Muscle layer of duodenum (tissue), 2 donors: Measurements from ENCODE around the gene NKX1-2.
"Not testable (repeated sequence)": the region's sequence is repeated elsewhere in the genome, so short reads cannot be mapped to it uniquely, and the experiment has no call there.

Experiments
- H3K27ac ChIP-seq: one replicate; pipeline ENCODE4 v1.7.0; 2013; ENCODE audit warnings: mild to moderate bottlenecking, low read length
- H3K27me3 ChIP-seq: one replicate; pipeline ENCODE4 v1.7.0; 2013; ENCODE audit warnings: low read depth, mild to moderate bottlenecking, control low read depth, low read length
- H3K36me3 ChIP-seq, 2 donors: one replicate each; pipeline ENCODE4 v1.7.0; 2013; ENCODE audit warnings: low read length in 2 of 2, control low read depth in 1 of 2, mild to moderate bottlenecking in 1 of 2; ENCODE audit not compliant: insufficient read depth in 2 of 2, control insufficient read depth in 1 of 2
- H3K4me1 ChIP-seq, 2 donors: one replicate each; pipeline ENCODE4 v1.7.0; 2013; ENCODE audit warnings: low read length in 2 of 2, mild to moderate bottlenecking in 2 of 2, control low read depth in 1 of 2, moderate library complexity in 1 of 2; ENCODE audit not compliant: insufficient read depth in 2 of 2, control insufficient read depth in 1 of 2
- H3K4me3 ChIP-seq, 2 donors: one replicate each; pipeline ENCODE4 v1.7.0; 2013; ENCODE audit warnings: low read length in 2 of 2, low read depth in 1 of 2, mild to moderate bottlenecking in 1 of 2
- H3K9me3 ChIP-seq, 2 donors: one replicate each; pipeline ENCODE4 v1.7.0; 2013; ENCODE audit warnings: low read length in 2 of 2, control low read depth in 1 of 2, mild to moderate bottlenecking in 1 of 2; ENCODE audit not compliant: control insufficient read depth in 1 of 2
- donor health status: healthy.

Gene NKX1-2

DNA sequence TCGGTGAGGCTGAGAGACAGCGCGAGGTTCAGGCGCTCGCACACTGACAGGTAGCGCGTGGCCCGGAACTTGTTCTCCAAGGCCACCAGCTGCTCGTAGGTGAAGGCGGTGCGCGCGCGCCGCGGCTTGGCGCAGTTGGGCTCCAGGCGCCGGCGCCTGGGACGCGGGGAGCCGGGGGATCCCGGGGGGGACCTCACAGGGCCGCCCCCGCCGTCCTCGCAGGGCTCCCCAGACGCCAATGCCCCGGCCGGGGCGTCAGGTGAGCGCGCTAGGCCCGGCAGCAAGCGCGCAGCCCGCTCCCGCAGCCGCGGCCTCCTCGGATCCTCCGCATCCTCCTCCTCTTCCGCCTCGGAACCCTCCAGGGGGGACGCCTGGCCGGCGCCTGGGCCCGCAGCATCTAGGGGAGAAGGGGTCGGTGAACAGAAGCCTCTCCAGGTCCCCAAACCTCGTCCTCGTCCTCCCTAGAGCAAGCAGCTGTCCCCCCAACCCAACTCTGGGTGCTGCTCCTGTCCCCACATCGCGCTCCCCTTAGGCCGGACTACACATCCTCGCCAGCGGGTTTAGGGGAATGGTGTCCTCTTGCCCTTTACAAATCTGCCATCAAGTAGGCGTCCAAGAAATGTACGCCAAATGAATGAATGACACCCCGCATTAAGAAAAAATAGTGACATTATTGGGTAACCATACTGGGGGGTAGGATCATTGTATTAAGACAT is 1.9 kb downstream of the NKX1-2 start:
- Histone ChIP-seq H3K27me3 (peaks cover 38% of the 10 kb centered on the region), H3K9me3 (no peaks in the 10 kb centered on the region), H3K36me3 (no peaks in the 10 kb centered on the region), H3K4me3 (peak overlapping the region in 1 of 2 donors; percentile 37), H3K4me1 (peaks cover 0 to 36% of the 10 kb centered on the region in 2 donors), H3K27ac (no peak overlapping the region)

DNA sequence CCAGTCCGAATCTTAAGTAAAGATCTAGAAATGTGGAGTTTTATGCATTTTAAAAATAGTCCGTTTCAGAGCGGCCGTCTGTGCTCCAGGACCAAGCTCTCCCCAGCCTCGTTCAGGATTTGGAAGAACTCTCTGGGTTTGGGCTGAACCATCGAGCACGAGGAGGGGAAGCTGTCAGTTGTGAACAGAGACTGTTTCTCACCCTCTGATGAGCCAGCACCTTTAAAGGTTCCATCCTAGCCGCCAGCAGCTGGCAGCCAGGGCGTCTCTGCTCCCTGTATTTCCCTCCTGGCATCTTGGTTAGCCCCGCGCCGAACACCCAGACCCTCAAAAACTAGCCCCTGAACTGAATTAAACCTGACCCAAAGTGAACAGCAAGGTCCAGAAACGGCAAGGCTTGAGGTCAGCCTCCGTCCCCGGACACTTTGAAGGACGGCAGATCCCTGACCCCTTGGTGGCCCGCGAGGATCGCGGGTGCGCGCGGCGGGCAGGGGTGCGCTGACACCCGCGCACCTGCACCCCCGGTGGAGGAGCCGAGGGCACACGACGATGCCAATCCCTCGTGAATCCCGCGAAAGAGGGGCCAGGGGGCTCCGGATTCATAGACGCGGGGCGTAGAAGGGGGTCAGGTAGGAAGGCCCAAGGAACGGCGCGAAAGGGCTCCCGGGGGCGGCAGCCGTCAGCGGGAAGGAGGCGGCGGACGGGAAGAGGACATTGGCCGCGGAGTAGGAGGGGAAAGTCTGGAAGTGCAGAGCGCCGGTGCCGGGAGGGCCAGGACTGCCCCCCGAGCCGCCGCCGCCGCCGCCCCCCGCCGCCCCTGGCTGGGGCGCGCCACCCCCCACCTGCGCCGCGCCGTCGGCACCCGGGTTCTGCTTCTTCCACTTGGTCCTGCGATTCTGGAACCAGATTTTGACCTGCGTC is 2.7 kb downstream of the NKX1-2 start:
- Histone ChIP-seq H3K4me3 (peak overlapping the region in 1 of 2 donors; percentile 37), H3K9me3 (no peaks in the 10 kb centered on the region), H3K36me3 (no peaks in the 10 kb centered on the region), H3K27ac (no peak overlapping the region), H3K4me1 (peaks cover 0 to 36% of the 10 kb centered on the region in 2 donors), H3K27me3 (peaks cover 38% of the 10 kb centered on the region)

DNA sequence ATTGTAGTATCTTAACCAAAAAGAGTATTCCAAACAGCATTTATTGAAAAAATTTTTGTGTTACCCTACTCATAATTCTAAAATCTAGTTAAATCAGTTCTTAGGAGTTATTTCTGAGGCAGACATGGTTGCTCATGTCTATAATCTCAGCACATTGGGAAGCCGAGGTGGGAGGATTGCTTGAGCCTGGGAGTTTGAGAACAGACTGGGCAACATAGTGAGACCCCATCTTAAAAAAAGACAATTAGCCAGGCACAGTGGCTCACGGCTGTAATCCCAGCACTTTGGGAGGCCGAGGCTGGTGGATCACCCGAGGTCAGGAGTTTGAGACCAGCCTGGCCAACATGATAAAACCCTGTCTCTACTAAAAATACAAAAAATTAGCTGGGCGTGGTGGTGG is 8.1 kb downstream of the NKX1-2 start:
- H3K36me3 ChIP-seq, H3K4me3 ChIP-seq, H3K9me3 ChIP-seq, H3K27ac ChIP-seq, H3K4me1 ChIP-seq: not testable (repeated sequence)
- H3K27me3 ChIP-seq, result peaks cover 11% of the 10 kb centered on the region

DNA sequence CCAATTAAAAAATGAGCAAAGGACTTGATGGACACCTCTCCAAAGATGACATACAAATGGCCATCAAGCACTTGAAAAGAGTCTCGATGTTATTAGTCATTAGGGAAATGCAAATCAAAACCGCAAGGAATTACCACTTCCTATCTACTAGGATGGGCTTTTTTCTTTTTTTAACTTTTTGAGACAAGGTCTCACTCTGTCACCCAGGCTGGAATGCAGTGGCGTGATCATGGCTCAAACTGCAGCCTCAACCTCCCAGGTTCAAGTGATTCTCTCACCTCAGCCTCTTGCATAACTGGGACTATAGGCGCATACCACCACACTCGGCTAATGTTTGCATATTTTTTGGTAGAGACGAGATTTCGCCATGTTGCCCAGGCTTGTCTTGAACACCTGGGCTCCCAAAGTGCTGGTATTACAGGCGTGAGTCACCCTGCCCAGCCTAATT is 13.6 kb downstream of the NKX1-2 start:
- Histone ChIP-seq H3K4me1 (no peaks in the 10 kb centered on the region), H3K9me3 (no peaks in the 10 kb centered on the region), H3K27ac (no peak overlapping the region), H3K4me3 (no peak overlapping the region), H3K27me3 (no peaks in the 10 kb centered on the region), H3K36me3 (no peaks in the 10 kb centered on the region)

DNA sequence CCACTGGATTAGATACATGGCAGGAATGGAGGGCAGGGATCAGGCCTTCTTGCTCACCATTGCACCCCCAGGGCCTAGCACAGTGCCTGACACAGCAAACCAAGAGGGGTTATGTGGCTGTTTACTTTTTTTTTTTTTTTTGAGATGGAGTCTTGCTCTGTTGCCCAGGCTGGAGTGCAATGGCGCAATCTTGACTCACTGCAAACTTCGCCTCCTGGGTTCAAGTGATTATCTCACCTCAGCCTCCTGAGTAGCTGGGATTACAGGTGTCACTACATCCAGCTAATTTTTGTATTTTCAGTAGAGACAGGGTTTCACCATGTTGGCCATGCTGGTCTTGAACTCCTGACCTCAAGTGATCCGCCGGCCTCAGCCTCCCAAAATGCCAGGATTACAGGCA is 14.2 kb downstream of the NKX1-2 start:
- H3K4me3 ChIP-seq, H3K9me3 ChIP-seq, H3K36me3 ChIP-seq, H3K4me1 ChIP-seq, H3K27ac ChIP-seq, H3K27me3 ChIP-seq: not testable (repeated sequence)

DNA sequence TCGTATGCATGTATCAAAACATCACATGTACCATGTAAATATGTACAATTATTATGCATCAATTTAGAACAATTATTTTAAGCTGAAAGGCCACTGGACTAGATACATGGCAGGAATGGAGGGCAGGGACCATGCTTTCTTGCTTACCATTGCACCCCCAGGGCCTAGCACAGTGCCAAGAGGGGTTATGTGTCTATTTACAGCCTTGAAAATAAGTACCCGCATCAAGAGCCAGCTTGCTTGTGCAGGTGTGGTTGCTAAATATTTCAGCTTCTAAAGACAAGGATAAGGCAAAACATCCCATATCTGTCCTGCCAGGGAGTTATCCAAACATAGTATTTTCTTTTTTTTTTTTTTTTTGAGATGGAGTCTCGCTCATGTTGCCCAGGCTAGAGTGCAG is 16.4 kb downstream of the NKX1-2 start:
- no peak overlapping the region for H3K27ac ChIP-seq
- no peaks in the 10 kb centered on the region for H3K36me3 ChIP-seq
- no peak overlapping the region for H3K4me3 ChIP-seq
- no peaks in the 10 kb centered on the region for H3K4me1 ChIP-seq
- H3K9me3 ChIP-seq, result no peaks in the 10 kb centered on the region
- no peaks in the 10 kb centered on the region for H3K27me3 ChIP-seq

DNA sequence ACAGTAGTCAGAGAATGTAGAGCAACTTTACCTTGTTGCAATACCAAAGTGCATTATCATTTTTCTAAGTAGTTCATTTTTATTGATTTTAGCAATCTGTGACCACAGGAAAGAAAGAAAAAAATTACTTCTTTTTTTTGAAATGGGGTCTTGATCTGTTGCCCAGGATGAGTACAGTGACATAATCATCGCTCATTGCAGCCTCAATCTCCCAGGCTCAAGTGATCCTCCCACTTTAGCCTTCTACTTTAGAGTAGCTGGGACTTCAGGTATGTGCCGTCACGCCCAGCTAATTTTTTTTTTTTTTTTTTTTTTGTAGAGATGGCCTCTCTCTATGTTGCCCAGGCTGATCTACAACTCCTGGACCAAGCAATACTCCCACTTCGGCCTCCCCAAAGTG is 19.8 kb downstream of the NKX1-2 start:
- no peak overlapping the region for H3K4me3 ChIP-seq
- no peaks in the 10 kb centered on the region for H3K9me3 ChIP-seq
- H3K4me1 ChIP-seq, result no peaks in the 10 kb centered on the region
- H3K27me3 ChIP-seq, result no peaks in the 10 kb centered on the region
- no peaks in the 10 kb centered on the region for H3K36me3 ChIP-seq
- H3K27ac ChIP-seq, result no peak overlapping the region

DNA sequence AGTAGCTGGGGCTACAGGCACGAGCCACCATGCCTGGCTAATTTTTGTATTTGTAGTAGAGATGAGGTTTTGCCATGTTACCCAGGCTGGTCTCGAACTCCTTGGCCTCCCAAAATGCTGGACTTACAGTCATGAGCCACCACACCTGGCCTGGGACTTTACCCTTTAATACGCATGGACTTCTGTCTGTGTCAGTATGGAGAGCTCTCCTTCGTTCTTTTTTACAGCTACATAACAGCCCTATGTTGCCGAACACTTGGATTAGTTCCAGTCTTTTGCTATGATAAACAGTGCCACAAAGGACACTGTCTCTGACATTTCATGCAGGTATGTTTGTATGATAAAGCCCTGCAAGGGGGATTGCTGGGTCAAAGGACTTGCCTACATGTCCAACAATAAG is 20.3 kb downstream of the NKX1-2 start:
- Histone ChIP-seq H3K4me3 (no peak overlapping the region), H3K4me1 (no peaks in the 10 kb centered on the region), H3K9me3 (no peaks in the 10 kb centered on the region), H3K27ac (no peak overlapping the region), H3K36me3 (no peaks in the 10 kb centered on the region), H3K27me3 (no peaks in the 10 kb centered on the region)

DNA sequence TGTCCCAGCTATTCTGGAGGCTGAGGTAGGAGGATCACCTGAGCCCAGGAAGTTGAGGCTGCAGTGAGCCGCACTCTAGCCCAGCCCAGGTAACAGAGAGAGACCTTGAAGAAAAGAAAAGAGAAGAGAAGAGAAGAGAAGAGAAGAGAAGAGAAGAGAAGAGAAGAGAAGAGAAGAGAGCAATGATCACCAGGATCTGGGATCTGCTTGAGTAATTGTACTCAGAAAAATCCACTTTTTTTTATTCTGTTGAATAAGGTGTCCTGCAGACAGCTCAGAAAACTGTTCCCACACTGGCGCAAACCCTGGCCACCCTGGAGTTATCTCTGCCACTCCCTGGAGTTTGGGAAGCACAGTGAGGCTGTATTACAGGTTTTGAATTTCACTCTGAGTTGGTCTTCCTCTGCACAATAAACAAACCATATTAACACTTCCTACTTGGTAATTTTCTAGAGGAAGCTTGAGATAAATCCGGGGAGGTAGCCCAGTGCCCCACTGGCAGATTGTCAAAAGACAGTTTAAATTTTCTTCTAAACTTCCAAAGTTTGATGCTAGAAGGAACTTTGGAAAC is 21.5 kb downstream of the NKX1-2 start:
- Histone ChIP-seq H3K27me3 (no peaks in the 10 kb centered on the region), H3K4me3 (no peak overlapping the region), H3K9me3 (no peaks in the 10 kb centered on the region), H3K27ac (no peak overlapping the region), H3K36me3 (no peaks in the 10 kb centered on the region), H3K4me1 (no peaks in the 10 kb centered on the region)

DNA sequence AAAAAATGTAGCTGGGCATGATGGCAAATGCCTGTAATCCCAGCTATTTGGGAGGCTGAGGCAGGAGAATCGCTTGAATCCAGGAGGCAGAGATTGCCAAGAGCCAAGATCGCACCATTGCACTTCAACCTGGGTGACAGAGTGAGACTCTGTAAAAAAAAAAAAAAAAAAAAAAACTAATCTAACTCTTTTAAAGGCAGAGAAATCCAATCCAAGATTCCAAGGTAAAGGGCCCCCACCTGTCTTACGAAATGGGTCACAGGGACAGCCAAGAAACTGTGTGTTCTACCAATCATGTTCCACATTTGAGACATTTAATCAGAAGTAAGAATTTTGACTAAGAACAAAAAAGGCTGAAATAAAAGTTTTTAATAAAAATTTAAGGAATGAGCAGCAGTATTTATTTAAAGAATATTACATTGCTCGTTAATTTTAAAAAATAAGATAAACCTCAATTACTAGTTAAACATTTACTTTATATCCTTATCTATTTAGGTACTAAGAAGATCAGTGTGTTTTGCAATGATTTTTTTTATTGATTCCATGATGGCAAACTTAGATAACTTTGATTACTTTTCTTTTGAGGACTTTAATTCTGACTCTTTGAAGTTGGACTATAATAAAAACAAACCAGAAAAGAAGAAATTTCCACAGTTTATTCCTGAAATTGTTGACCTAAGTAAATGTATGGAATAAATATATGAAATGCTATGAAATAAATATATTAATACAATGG is 24.4 kb downstream of the NKX1-2 start:
- H3K27ac ChIP-seq, result no peak overlapping the region
- no peaks in the 10 kb centered on the region for H3K4me1 ChIP-seq
- H3K27me3 ChIP-seq, result no peaks in the 10 kb centered on the region

DNA sequence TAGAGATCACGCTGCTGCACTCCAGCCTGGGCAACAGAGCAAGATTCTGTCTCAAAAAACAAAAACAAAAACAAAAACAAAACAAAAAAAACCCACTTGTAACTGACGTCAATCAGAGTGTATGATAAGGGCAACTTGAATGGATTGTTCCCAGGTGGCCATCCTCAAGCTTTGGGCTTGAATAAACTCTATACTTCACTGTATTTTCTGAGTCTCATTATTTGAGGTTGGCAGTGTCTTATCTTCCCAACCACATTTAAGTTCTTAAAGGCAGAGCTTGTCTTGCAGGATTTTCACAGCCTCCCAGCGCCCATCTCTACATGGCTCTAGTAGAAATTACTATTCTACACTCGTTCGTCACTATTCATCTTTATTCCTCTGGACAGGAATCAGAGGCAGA is 26.0 kb downstream of the NKX1-2 start:
- H3K27me3 ChIP-seq, result no peaks in the 10 kb centered on the region
- no peaks in the 10 kb centered on the region for H3K9me3 ChIP-seq
- H3K27ac ChIP-seq, result no peak overlapping the region
- no peaks in the 10 kb centered on the region for H3K36me3 ChIP-seq
- H3K4me3 ChIP-seq, result no peak overlapping the region
- H3K4me1 ChIP-seq, result peaks cover 0 to 4% of the 10 kb centered on the region in 2 donors

More for the DNA sequence above, 24.4 kb downstream of the NKX1-2 start:
- Histone ChIP-seq H3K9me3 (no peaks in the 10 kb centered on the region), H3K36me3 (no peaks in the 10 kb centered on the region), H3K4me3 (no peak overlapping the region)
